Keratinocyte (primary cell): Measurements from ENCODE around the gene CENPA. TPM values are rescaled to one million over a fixed set of nuclear protein-coding genes. Genes with fewer than 3 reads are reported as not detected.

Experiments
- DNase-seq: peaks from one replicate; pipeline ENCODE4 v3.0.0-alpha.2; 2011; ENCODE audit warnings: low read depth, missing footprints, low spot score
- FAIRE-seq: peaks from 2 replicates; lab custom pipeline; 2011; peaks lifted over from hg19 to GRCh38; lab: Jason Lieb, UNC
- H2AFZ ChIP-seq: 2 replicates; pipeline ENCODE4 v1.6.0; 2012; ENCODE audit warnings: low read length, control low read depth, inconsistent platforms; ENCODE audit not compliant: control insufficient read depth
- H3K27ac ChIP-seq: 2 replicates; pipeline ENCODE4 v1.5.1; 2011; ENCODE audit warnings: low read length; ENCODE audit not compliant: control insufficient read depth, insufficient read depth
- H3K27me3 ChIP-seq: 3 replicates; pipeline ENCODE4 v1.6.0; 2011; ENCODE audit warnings: low read length; ENCODE audit not compliant: control insufficient read depth, insufficient read depth; ENCODE audit errors: extremely low read depth
- H3K36me3 ChIP-seq, 2 experiments: 2 replicates in 1 of 2; 3 replicates in 1 of 2; pipeline ENCODE4 v1.5.1; 2011; ENCODE audit warnings: low read length in 2 of 2, mild to moderate bottlenecking in 1 of 2; ENCODE audit not compliant: control insufficient read depth in 2 of 2, insufficient read depth in 2 of 2; ENCODE audit errors: extremely low read depth in 1 of 2
- H3K4me1 ChIP-seq: 3 replicates; pipeline ENCODE4 v1.5.1; 2011; ENCODE audit warnings: low read length; ENCODE audit not compliant: control insufficient read depth, insufficient read depth; ENCODE audit errors: extremely low read depth
- H3K4me2 ChIP-seq: 3 replicates; pipeline ENCODE4 v1.6.0; 2011; ENCODE audit warnings: low read depth, low read length; ENCODE audit not compliant: control insufficient read depth, insufficient read depth; ENCODE audit errors: extremely low read depth
- H3K4me3 ChIP-seq, 3 experiments: fragments of 200-600 bp in 1 of 3; sonication (generic) in 1 of 3; 2 replicates in 2 of 3; 3 replicates in 1 of 3; pipeline ENCODE4 v1.5.1; 2011 to 2016; ENCODE audit warnings: low read length in 3 of 3, mild to moderate bottlenecking in 3 of 3, control low read depth in 2 of 3, inconsistent platforms in 1 of 3, low read depth in 1 of 3, mixed read lengths in 1 of 3, mixed run types in 1 of 3, moderate library complexity in 1 of 3; ENCODE audit not compliant: control insufficient read depth in 2 of 3, insufficient read depth in 2 of 3; ENCODE audit errors: extremely low read depth in 1 of 3
- H3K79me2 ChIP-seq: 2 replicates; pipeline ENCODE4 v1.6.0; 2012; ENCODE audit warnings: low read length; ENCODE audit not compliant: control insufficient read depth, insufficient read depth
- H3K9ac ChIP-seq: 3 replicates; pipeline ENCODE4 v1.6.0; 2011; ENCODE audit warnings: low read length; ENCODE audit not compliant: control insufficient read depth, insufficient read depth; ENCODE audit errors: extremely low read depth
- H3K9me1 ChIP-seq: 3 replicates; pipeline ENCODE4 v1.6.0; 2011; ENCODE audit warnings: low read length; ENCODE audit not compliant: control insufficient read depth, insufficient read depth; ENCODE audit errors: extremely low read depth
- H3K9me3 ChIP-seq: 2 replicates; pipeline ENCODE4 v1.5.1; 2012; ENCODE audit warnings: low read depth, low read length; ENCODE audit not compliant: control insufficient read depth
- H4K20me1 ChIP-seq: 3 replicates; pipeline ENCODE4 v1.6.0; 2011; ENCODE audit warnings: low read length; ENCODE audit not compliant: control insufficient read depth, insufficient read depth; ENCODE audit errors: extremely low read depth
- EZH2 ChIP-seq: IDR thresholded peaks from one replicate; pipeline ENCODE4 v1.6.1; 2012; ENCODE audit warnings: inconsistent platforms, mild to moderate bottlenecking, low read length, moderate library complexity
- dilution Hi-C: fragments of 300-500 bp; cut with MboI; formaldehyde crosslinking; loops from one replicate; pipeline ENCODE4 v1.7.0; 2020; ENCODE audit warnings: low sequenced_read_pairs; ENCODE audit not compliant: extremely low pct_ligation_motif_present
- polyA plus RNA-seq, 5 experiments: library from polyadenylated mRNA; depleted of rRNA in 3 of 5; stranded (reverse) in 3 of 5; stranded (forward) in 1 of 5; unstranded in 1 of 5; fragments of >200 nt; gene quantifications; 1 replicate in 1 of 5; 2 replicates in 3 of 5; 3 replicates in 1 of 5; pipeline versions ENCODE4 v1.2.1 to v1.2.3, GENCODE V29; 2011 to 2012; ENCODE audit warnings: missing spikeins in 2 of 5, low read depth in 1 of 5, low replicate concordance in 1 of 5
- TF ChIP-seq, protein P1 (sequence below), 3 experiments: IDR thresholded peaks in 1 of 3; conservative IDR thresholded peaks in 1 of 3; optimal IDR thresholded peaks in 1 of 3; 2 replicates in 2 of 3; 3 replicates in 1 of 3; pipeline versions ENCODE3 to v1.5.1; 2011; ENCODE audit warnings: low read length in 3 of 3, mild to moderate bottlenecking in 3 of 3, moderate library complexity in 2 of 3, control low read depth in 1 of 3, inconsistent platforms in 1 of 3; ENCODE audit not compliant: insufficient read depth in 2 of 3; ENCODE audit errors: extremely low read depth in 1 of 3

The CENPA gene
- polyA plus RNA-seq, 1 donor (not counting 4 experiments of a cell fraction or from before 2014, with no cell fraction given): 12.4 TPM

DNA sequence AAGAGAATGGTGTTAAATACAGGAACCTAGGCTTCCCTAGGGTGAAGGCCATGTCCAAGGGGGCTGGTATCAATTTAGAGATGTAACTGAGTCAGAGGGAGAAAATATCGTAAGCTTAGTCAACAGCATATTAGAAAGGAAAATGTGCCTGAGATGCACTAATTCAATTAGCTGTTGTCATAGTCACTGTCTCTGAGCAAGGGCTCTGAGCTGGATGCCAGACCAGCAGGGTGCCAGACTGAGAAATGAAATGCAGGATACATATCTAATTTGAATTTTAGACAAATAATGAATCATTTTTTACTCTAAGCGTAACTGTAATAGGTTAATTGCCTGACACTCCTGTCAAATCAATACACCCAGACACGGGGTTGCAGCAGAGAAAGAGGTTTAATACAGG is 33.2 kb upstream of the CENPA start:
- no peak overlapping the region for H2AFZ ChIP-seq
- dilution Hi-C loops: no loop called here
- TF ChIP-seq, protein P1, sequence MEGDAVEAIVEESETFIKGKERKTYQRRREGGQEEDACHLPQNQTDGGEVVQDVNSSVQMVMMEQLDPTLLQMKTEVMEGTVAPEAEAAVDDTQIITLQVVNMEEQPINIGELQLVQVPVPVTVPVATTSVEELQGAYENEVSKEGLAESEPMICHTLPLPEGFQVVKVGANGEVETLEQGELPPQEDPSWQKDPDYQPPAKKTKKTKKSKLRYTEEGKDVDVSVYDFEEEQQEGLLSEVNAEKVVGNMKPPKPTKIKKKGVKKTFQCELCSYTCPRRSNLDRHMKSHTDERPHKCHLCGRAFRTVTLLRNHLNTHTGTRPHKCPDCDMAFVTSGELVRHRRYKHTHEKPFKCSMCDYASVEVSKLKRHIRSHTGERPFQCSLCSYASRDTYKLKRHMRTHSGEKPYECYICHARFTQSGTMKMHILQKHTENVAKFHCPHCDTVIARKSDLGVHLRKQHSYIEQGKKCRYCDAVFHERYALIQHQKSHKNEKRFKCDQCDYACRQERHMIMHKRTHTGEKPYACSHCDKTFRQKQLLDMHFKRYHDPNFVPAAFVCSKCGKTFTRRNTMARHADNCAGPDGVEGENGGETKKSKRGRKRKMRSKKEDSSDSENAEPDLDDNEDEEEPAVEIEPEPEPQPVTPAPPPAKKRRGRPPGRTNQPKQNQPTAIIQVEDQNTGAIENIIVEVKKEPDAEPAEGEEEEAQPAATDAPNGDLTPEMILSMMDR (optimal IDR thresholded peaks at IDR 0.05 in 1 of 3, IDR thresholded peaks at IDR 0.05 in 1 of 3, conservative IDR thresholded peaks at IDR 0.05 in 1 of 3; ENCODE audit: extremely low read depth in 1 of 3, insufficient read depth in 2 of 3, low read length in 3 of 3): no peak
- no peak for TF ChIP-seq EZH2
- DNase-seq (no peak), FAIRE-seq (no peak)
- no peak overlapping the region for H3K9ac ChIP-seq
- H4K20me1 ChIP-seq: no peaks in the 10 kb centered on the region
- H3K27me3 ChIP-seq: no peaks in the 10 kb centered on the region
- no peak overlapping the region for H3K4me3 ChIP-seq
- H3K27ac ChIP-seq: no peak overlapping the region
- peaks cover 4% of the 10 kb centered on the region for H3K4me1 ChIP-seq
- H3K9me3 ChIP-seq: no peaks in the 10 kb centered on the region
- H3K36me3 ChIP-seq: no peaks in the 10 kb centered on the region
- H3K79me2 ChIP-seq: no peaks in the 10 kb centered on the region
- no peak overlapping the region for H3K4me2 ChIP-seq
- H3K9me1 ChIP-seq: no peaks in the 10 kb centered on the region

DNA sequence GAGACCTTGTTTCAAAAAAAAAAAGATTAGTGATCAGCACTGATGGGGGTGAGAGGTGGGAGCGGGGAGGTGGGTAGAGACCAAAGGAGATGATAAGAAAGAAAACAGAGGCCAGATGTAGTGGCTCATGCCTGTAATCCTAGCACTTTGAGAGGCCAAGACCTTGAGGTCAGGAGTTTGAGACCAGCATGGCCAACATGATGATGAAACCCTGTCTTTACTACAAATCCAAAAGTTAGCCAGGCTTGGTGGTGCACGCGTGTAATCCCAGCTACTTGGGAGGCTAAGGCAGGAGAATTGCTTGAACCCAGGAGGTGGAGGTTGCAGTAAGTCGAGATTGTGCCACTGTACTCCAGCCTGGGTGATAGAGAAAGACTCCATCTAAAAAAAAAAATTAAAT is 31.3 kb upstream of the CENPA start:
- peaks cover 19% of the 10 kb centered on the region for H3K4me1 ChIP-seq
- H2AFZ ChIP-seq: no peak overlapping the region
- no peaks in the 10 kb centered on the region for H3K9me1 ChIP-seq
- no peaks in the 10 kb centered on the region for H4K20me1 ChIP-seq
- no peaks in the 10 kb centered on the region for H3K27me3 ChIP-seq
- dilution Hi-C loops: no loop called here
- H3K36me3 ChIP-seq: no peaks in the 10 kb centered on the region
- FAIRE-seq (no peak), DNase-seq (no peak)
- no peak overlapping the region for H3K27ac ChIP-seq
- no peaks in the 10 kb centered on the region for H3K9me3 ChIP-seq
- no peak overlapping the region for H3K4me2 ChIP-seq
- no peak for TF ChIP-seq EZH2
- TF ChIP-seq, protein P1 (optimal IDR thresholded peaks at IDR 0.05 in 1 of 3, IDR thresholded peaks at IDR 0.05 in 1 of 3, conservative IDR thresholded peaks at IDR 0.05 in 1 of 3; ENCODE audit: extremely low read depth in 1 of 3, insufficient read depth in 2 of 3, low read length in 3 of 3): no peak
- H3K79me2 ChIP-seq: no peaks in the 10 kb centered on the region
- H3K4me3 ChIP-seq: no peak overlapping the region
- no peak overlapping the region for H3K9ac ChIP-seq
